Measurements from ENCODE around the gene AZU1.
"Not testable (repeated sequence)": the region's sequence is repeated elsewhere in the genome, so short reads cannot be mapped to it uniquely, and the experiment has no call there.

The AZU1 gene

DNA sequence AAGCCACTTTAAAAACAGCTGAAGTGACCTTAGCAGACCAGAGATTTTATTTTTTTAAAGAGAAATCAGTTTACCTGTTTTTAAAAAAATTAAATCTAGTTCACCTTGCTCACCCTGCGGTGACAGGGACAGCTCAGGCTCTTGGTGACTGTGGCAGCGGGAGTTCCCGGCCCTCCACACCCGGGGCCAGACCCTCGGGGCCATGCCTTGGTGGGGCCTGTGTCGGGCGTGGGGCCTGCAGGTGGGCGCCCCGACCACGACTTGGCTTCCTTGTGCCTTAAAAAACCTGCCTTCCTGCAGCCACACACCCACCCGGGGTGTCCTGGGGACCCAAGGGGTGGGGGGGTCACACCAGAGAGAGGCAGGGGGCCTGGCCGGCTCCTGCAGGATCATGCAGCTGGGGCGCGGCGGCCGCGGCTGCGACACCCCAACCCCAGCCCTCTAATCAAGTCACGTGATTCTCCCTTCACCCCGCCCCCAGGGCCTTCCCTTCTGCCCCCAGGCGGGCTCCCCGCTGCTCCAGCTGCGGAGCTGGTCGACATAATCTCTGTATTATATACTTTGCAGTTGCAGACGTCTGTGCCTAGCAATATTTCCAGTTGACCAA is 16.7 kb upstream of the AZU1 start:
- no peak for DNase-seq (ENCODE audit: low read depth)

DNA sequence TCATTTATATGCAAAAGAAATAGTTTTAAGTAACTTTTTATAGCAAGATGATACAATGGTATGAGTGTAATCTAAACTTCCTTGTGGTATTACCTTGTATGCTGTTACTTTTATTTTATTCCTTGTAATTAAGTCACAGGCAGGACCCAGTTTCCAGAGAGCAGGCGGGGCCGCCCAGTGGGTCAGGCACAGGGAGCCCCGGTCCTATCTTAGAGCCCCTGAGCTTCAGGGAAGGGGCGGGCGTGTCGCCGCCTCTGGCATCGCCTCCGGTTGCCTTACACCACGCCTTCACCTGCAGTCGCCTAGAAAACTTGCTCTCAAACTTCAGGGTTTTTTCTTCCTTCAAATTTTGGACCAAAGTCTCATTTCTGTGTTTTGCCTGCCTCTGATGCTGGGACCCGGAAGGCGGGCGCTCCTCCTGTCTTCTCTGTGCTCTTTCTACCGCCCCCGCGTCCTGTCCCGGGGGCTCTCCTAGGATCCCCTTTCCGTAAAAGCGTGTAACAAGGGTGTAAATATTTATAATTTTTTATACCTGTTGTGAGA is 16.1 kb upstream of the AZU1 start:
- DNase-seq (ENCODE audit: low read depth) = no peak

DNA sequence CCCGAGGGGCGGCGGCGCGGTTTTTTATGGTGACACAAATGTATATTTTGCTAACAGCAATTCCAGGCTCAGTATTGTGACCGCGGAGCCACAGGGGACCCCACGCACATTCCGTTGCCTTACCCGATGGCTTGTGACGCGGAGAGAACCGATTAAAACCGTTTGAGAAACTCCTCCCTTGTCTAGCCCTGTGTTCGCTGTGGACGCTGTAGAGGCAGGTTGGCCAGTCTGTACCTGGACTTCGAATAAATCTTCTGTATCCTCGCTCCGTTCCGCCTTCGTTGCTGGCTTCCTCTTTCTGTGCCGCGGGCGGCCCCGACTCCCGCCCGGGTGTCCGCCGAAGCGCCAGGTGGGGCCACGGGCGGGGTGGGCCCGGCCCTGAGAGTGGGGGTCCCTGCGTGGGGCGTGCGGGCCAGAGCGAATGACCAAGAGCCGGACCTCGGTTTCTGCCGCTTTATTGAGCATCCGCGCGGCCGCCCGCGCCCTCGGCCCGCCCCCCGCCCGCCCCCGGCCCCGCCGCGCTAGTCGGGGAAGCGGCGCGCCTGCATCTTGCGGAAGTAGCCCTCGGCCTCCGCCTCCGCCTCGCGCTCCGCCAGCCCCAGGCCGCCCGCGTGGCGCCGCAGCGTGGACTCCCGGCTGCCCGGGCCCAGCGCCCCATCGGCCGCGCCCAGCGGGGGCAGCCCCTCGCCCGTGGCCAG is 15.4 kb upstream of the AZU1 start:
- no peak for DNase-seq (ENCODE audit: low read depth)

DNA sequence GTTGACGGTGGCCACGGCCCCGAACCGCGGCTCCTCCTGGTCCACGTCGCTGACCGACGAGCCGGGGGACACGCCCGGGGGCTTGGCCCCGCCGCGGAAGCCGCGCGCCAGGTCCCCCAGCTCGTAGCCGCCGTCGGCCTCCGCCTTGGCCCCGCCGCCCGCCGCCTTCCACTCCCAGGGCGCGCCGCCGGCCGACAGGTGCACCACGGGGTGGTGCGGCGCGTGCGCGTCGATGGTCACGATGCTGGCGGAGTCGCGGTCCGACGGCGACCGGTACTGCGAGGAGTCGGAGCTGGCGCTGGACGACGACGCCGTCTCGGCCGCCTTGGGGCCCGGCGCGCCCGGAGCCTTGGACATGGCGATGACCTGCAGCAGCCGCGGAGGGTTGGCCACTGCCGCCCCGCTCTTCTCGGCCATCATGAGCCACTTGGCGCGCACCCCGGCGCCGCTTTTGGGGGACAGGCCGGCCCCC is 14.9 kb upstream of the AZU1 start:
- DNase-seq (ENCODE audit: low read depth) = no peak

DNA sequence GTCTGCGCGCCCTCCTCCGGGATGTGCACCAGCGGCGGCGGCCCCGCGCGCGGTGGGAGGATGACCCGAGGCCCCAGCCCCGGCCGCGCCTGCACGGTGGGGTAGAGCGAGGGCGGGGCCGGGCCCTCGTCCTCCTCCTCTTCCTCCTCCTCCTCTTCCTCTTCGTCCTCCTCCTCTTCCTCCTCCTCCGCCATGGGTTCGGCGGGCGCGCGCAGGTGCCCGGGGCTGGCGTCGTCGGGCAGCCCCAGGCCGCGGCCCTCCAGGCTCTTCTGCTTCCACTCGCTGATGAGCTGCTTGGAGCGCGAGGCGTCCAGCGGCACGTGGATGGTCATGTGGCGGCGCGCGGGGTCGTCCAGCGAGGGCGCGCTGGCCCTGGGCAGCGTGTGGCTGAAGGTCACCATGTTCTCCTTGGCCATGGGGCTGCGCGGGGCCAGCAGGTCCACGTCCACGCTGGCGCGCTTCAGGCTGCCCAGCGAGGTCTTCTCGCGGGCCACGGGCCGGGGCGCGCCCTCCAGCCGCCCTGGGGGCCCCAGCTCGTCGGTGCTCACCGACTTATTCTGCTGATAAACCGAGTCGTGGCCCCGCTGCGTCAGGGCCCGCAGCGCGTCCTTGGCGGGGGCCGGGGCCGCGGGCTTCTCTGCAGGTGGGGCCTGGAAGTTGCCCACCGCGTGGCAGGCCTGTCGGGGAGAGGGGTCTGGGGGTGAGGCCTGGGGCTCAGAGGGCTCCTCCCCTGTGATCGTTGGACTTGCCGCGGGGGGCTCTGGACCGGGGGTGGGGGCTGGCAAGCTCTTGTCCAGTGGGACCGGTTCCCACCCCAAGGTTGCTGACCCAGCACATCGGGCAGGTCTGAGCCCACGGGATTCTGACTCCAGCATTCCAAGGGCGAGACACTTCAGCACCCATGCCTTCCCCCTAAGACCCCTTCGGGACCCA is 14.2 kb upstream of the AZU1 start:
- DNase-seq (ENCODE audit: low read depth) = no peak

DNA sequence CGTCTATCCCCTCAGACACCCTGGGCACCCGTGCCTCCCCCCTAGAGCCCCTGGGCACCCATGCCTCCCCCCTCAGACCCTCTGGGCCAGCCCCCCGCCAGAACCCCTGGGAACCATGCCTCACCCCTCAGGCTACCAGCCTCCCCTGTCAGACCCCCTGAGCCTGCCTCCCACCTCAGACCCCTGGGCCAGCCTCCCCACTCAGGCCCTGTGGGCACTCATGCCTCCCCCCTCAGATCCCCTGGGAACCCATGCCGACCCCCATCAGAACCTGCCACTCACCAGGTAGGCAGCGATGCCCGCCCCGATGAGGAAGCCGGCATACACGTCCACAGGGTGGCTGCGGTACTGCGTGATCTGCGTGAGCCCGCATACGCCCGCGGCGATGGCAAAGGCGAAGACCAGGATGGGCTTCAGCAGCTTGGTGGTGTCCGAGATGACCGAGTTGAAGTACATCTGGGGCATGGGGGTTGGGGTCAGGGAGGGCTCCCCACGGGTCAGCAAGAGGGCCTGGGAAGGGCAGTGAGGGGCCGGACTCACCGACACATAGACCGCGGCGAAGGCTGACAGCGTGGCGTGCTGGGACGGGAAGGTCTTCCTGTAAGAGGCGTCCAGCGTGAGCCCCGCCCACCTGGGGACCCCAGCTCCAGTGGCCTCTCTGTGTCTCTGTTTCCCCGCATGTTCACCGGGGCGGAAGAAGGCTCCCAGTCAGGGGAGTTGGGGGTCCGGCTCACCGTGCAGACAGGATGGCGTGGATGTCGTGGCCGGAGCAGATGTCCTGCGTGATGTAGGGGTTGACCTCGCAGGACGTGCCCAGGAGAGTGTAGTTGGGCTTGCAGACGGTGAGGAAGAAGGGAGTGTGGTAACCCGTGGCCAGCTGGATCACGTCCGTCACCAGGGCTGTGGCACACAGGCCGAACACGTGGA is 13.2 kb upstream of the AZU1 start:
- DNase-seq (ENCODE audit: low read depth) = no peak

DNA sequence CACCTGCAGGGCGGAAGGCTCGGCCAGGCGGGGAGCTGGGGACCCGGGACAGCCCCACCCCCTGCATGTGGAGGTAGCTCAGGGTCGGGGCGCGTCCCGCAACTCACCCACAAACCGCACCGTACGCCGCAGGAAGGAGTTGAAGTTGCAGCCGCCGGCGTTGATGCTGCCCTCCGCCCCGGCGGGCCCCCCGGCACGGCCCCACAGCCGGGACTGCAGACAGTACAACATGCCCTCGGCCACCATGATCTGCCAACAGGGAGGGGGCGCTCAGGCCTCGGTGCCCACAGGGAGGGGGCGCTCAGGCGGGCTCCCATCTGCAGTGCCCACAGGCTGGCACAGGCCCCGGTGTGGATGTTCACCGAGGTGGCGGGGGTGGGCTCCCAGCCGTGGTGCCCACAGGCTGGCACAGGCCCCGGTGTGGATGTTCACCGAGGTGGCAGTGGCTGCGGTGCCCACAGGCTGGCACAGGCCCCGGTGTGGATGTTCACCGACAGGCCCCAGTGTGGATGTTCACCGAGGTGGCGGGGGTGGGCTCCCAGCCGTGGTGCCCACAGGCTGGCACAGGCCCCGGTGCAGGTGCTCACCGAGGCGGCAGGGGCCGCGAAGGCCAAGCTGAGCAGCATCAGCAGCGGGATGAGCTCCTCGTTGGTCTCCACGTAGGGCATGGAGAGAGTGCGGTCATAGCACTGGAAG is 12.4 kb upstream of the AZU1 start:
- DNase-seq (ENCODE audit: low read depth) = no peak

DNA sequence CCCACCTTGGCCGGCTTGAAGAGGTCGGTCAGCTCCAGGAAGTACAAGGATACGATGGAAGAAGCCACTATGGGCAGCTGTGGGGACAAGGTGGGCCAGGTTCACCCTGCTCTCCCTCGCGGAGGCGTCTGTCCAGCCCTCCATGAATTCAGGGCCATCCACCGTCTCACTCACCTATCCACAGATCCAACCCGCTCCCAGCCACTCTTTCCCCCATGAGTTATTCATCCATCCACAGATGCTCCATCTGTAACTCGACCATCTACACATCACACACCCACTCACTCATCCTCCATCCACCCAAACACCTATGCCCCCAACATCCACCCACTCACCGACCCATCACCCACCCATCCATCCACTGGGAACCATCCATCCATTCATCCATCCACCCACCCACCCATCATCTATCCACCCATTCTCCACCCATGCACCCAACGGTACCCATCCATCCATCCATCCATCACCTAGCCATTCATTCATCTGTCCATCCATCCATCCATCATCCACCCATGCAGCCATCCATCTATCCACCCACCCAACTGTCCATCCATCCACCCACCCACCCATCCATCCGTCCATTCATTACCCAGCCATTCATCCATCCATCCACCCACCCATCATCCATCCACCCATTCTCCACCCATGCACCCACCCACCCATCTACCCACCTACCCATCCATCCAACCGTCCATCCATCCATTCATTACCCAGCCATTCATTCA is 11.7 kb upstream of the AZU1 start:
- no peak for DNase-seq (ENCODE audit: low read depth)

DNA sequence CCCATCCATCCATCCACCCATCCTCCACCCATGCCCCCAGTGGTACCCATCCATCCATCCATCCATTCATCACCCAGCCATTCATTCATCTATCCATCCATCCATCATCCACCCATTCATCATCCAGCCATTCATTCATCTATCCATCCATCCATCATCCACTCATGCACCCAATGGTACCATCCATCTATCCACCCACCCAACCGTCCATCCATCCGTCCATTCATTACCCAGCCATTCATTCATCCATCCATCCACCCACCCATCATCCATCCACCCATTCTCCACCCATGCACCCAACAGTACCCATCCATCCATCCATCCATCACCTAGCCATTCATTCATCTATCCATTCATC is 11.2 kb upstream of the AZU1 start:
- no peak for DNase-seq (ENCODE audit: low read depth)

DNA sequence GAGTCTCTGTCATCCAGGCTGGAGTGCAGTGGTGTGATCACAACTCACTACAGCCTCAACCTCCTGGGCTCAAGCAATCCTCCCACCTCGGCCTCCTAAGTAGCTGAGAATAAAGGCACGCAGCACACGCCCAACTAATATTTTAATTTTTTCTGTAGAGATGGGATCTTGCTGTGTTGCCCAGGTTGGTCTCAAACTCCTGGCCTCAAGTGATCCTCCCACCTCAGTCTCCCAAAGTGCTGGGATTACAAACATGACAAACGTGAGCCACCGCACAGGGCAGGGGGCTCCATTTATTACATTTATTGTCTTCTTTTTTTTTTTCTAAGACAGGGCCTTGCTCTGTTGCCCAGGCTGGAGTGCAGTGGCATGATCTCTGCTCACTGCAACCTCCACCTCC is 7.4 kb upstream of the AZU1 start:
- DNase-seq (ENCODE audit: low read depth) = not testable (repeated sequence)

DNA sequence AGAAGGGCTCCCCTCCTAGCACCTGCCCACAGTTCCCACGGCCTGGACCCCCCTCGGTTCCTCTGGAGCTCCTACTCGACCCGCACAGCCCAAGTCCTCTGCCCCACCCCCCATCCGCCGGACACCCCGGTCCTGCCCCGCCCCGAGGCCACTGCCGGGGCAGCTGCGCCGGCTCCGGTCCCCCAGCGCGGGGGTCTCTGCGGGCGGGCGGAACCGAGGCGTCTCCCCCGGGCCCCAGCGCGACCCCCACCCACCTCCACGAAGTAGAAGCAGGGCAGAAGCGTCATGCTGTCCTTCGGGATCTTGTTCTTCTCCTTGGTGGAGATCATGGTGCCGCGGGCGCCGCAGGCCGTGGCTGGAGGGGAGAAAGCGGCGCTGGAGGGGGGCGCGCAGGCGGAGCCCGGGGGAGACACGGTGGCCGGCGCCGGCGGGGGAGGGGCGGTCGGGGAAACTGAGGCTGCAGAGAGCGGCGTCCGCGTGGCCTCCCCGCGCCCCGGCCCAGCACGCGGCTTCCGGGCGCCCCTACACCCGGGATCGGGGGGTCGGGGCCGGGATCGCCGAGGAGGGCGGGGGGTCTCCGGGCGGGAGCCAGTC is 6.3 kb upstream of the AZU1 start:
- DNase-seq (ENCODE audit: low read depth) = no peak

DNA sequence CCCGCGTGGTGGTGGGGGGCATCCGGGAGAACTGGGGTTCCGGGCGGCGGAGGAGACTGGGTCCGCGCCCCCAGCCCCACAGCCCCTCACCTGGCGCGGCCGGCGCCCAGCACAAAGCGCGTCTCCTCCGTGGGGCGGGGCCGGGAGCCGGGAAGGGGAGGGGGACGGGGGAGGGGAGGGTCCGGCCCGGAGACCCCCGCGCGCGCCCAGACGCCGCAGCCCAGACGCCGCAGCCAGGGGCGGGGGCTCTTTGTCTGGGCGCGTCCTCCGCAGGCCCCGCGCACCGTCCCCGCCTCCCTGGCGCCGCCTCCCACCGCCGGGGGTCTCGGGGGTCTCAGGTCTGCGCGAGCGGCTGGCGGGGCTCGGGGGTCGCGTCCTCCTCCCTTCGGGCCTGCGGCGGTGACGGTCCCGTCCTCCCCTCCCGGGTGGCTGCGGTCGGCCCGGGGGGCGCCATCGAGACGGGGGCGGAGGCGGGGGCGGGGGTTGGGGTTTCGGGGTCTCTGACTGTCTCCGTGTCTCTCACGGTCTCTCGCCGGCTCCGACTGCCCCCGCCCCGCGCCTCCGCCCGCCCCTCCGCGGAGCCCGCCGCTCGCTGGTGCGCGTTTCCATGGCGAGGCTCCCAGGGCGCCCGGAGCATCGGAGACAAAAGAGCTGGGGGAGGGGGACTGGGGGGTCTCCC is 5.7 kb upstream of the AZU1 start, which contains the start of gene PLPPR3:
TSS of gene PLPPR3 (minus strand) at position 131 of the 679 bp plus-strand sequence. CDS start 396 bp downstream, outside the sequence.
- no peak for DNase-seq (ENCODE audit: low read depth)

DNA sequence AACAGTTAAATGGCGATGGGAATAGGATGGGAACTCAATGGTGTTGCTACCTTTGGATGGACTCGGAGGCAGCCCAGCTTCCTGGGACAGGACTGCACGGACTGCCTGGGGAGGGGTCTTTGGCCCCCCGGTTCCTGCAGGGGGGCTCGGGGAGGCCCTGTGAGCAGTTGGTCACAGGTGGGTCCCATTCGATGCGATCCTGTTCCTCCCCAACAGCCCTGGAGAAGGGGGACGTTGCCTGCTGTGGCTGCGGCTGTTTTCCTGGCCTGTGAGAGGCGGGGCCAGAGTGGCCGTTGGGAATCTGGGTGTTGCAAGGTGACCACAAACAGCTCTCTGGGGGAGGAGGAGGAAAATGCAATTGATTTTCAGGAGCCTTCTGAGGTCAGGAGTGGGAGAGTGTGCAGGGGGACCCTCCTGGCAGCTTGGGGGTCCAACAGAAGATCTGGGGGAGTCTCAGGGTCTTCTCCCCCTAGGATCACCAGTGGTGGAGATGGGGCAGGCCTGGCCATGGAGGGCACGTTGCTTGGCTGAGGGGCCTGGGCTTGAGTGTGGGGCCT is 4.0 kb upstream of the AZU1 start:
- DNase-seq (ENCODE audit: low read depth) = no peak

DNA sequence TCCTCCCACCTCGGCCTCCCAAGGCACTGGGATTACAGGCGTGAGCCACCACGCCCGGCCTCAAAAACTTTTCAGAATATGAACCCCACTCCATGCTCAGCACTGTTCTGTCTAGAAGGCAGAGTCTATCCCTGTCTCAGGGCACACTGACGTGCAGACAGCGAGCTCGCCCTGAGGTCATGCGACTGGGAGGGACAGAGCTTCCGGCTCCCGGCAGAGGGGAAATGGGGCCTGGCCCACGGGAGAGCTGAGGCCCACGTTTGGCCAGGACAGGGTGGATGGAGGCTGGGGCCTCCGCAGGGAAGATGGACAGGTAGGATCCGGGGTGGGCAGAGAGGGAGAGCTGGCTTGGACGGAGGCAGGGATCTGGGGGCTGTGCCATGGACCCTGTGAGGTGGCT is 2.8 kb upstream of the AZU1 start:
- DNase-seq (ENCODE audit: low read depth) = no peak

DNA sequence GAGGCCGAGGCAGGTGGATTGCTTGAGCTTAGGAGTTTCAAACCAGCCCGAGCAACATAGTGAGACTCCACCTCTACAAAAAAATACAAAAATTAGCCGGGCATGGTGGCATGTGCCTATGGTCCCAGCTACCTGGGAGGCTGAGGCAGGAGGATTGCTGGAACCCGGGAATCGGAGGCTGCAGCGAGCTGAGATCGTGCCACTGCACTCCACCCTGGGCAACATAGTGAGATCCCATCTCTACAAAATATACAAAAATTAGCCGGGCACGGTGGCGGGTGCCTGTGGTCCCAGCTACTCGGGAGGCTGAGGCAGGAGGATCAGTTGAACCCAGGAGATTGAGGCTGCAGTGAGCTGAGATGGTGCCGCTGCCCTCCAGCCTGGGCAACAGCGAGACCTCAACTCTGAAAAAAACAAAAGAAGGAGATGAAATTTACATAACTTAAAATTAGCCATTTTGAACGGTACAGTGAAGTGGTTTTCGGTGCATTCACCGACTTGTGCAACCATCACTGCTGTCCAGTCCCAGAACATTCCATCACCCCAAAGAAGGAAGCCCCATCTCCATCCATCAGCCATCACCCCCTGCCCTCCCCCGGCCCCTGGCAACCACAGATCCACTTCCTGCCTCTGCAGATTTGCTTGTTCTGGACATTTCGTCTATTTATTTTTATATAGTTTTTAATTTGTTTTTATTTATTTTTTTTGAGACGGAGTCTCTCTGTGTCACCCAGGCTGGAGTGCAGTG is 1.6 kb upstream of the AZU1 start:
- no peak for DNase-seq (ENCODE audit: low read depth)

DNA sequence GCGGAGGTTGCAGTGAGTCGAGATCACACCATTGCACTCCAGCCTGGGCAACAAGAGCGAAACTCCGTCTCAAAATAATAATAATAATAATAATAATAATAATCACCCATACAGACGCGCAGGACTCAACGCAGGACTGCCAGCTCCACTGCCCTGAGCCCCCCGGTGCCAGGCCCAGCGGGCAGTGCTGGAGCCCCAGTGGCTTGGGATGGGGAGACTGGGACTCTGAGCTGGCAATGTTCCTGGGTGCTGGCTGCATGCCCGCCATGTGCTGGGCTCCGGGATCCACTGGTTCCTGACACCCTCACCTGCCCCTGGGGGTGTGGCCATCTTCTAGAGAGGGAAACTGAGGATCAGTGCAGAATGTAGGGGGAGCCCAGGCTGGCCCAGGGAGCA is 325 bp upstream of the AZU1 start:
- DNase-seq (ENCODE audit: low read depth) = no peak

DNA sequence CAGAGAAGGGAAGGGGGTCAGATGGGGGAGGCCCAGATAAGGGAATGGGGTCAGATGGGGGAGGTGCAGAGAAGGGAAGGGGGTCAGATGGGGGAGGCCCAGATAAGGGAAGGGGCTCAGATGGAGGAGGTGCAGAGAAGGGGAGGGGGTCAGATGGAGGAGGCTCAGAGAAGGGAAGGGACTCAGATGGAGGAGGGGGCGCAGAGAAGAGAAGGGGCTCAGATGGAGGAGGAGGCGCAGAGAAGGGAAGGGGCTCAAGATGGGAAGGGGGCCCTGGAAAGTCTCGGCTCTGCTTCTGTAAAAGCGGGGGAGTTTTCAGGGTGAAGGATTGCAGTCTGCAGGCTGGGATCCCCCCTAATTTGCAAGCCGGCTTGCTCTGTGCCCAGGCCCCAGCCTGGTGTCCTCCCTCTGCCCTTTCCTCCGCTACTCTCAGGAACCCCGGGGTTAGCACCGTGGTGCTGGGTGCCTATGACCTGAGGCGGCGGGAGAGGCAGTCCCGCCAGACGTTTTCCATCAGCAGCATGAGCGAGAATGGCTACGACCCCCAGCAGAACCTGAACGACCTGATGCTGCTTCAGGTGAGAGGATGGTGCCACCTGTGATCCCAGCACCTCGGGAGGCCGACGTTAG is 1.6 kb downstream of the AZU1 start:
- no peak for DNase-seq (ENCODE audit: low read depth)
